Measurements from ENCODE around the gene KCNQ1.

Gene KCNQ1

GRCh38 chr11:2864901-2865300 lies 420.1 kb downstream of the KCNQ1 start:
- DNase-seq = peak in 1 of 56 donors; percentile 26

- no peak for DNase-seq
Measured at GRCh38 chr11:2865922-2866577, 421.2 kb downstream of the KCNQ1 start.

GRCh38 chr11:2867142-2867541 lies 422.3 kb downstream of the KCNQ1 start:
- peak in 1 of 56 donors; percentile 19 for DNase-seq

GRCh38 chr11:2867722-2868505 lies 423.1 kb downstream of the KCNQ1 start:
- peak in 8 of 56 donors; percentile 30 to 55 (median 42) for DNase-seq

GRCh38 chr11:2868506-2869133 lies 423.8 kb downstream of the KCNQ1 start:
- peak in 15 of 56 donors; percentile 31 to 66 (median 50) for DNase-seq

GRCh38 chr11:2869134-2869526 lies 424.3 kb downstream of the KCNQ1 start:
- peak in 51 of 56 donors; percentile 25 to 86 (median 64) for DNase-seq

GRCh38 chr11:2869561-2870427 lies 425.0 kb downstream of the KCNQ1 start:
- peak in 20 of 56 donors; percentile 25 to 70 (median 48) for DNase-seq

- DNase-seq = no peak
Measured at GRCh38 chr11:2870460-2870859, 425.7 kb downstream of the KCNQ1 start.

- DNase-seq = peak in 2 of 56 donors; percentile 31 to 34
Measured at GRCh38 chr11:2870969-2871680, 426.3 kb downstream of the KCNQ1 start.

GRCh38 chr11:2874963-2875362 lies 430.2 kb downstream of the KCNQ1 start:
- DNase-seq = no peak

- DNase-seq = no peak
Measured at GRCh38 chr11:2877474-2877873, 432.7 kb downstream of the KCNQ1 start.

- no peak for DNase-seq
Measured at GRCh38 chr11:2878782-2879181, 434.0 kb downstream of the KCNQ1 start.

GRCh38 chr11:2880646-2881045 lies 435.8 kb downstream of the KCNQ1 start:
- no peak for DNase-seq

- no peak for DNase-seq
Measured at GRCh38 chr11:2881076-2881980, 436.5 kb downstream of the KCNQ1 start.

- no peak for DNase-seq
Measured at GRCh38 chr11:2881981-2882375, 437.2 kb downstream of the KCNQ1 start.

- no peak for DNase-seq
Measured at GRCh38 chr11:2882396-2883110, 437.7 kb downstream of the KCNQ1 start.

- DNase-seq = no peak
Measured at GRCh38 chr11:2883640-2883978, 438.8 kb downstream of the KCNQ1 start.

GRCh38 chr11:2883979-2884815 lies 439.4 kb downstream of the KCNQ1 start:
- DNase-seq = peak in 11 of 56 donors; percentile 19 to 66 (median 45)

Measured in amygdala (tissue), 56 donors.